ENCODE results near the gene HOXA3. TPM values are rescaled to one million over a fixed set of nuclear protein-coding genes. Genes with fewer than 3 reads are reported as not detected.

Gene HOXA3
- total and polyA plus RNA-seq, 2 of the 13 experiments (the other 11 are each of a cell fraction or from before 2014, with no cell fraction given) = 2.9 to 4.6 TPM

DNA sequence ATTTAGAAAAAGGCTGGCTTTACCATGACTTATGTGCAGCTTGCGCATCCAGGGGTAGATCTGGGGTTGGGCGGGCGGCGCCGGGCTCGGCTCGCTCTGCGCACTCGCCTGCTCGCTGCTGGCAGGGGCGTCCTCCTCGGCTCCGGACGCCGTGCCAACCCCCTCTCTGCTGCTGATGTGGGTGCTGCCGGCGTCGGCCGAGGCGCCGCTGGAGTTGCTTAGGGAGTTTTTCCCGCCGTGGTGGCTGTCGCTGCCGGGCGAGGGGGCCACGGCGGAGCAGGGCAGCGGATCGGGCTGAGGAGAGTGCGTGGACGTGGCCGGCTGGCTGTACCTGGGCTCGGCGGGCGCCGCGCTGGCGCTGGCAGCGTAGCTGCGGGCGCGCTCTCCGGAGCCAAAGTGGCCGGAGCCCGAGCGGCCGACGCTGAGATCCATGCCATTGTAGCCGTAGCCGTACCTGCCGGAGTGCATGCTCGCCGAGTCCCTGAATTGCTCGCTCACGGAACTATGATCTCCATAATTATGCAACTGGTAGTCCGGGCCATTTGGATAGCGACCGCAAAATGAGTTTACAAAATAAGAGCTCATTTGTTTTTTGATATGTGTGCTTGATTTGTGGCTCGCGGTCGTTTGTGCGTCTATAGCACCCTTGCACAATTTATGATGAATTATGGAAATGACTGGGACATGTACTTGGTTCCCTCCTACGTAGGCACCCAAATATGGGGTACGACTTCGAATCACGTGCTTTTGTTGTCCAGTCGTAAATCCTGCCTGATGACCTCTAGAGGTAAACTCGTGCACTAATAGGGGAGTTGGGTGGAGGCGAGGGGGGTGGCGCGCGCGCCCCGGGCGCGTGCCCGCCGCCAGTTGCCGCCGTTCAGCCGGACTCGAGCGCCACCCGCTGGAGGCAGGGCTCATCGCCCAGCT, 9.1 kb downstream of the HOXA3 start, which contains the start of gene HOXA5 (continued):
- TF ChIP-seq POLR2G (IDR thresholded peaks at IDR 0.05; ENCODE audit: low read depth, low read length) = peak; percentile 55; the same call in 1 of the 2 replicates
- TF ChIP-seq SPEN (CRISPR knock-in tag; IDR thresholded peaks at IDR 0.05; ENCODE audit: low read depth) = no peak
- peak; percentile 26; the same call in 1 of the 2 replicates for TF ChIP-seq ZNF788 (CRISPR knock-in tag; IDR thresholded peaks at IDR 0.05; ENCODE audit: borderline replicate concordance)
- peak; percentile 58 for TF ChIP-seq SAP130 (CRISPR knock-in tag; IDR thresholded peaks at IDR 0.05; ENCODE audit: low read depth)
- peak; percentile 42 for TF ChIP-seq YY1 (IDR thresholded peaks at IDR 0.05; ENCODE audit: insufficient read depth, insufficient replicate concordance, low read depth, low read length)
- peak; percentile 19; the same call in 1 of the 2 replicates for TF ChIP-seq ZFY (CRISPR knock-in tag; IDR thresholded peaks at IDR 0.05)
- peak; percentile 27 to 28; a peak in 1 of 4 replicates for TF ChIP-seq POLR2A (IDR thresholded peaks at IDR 0.05; ENCODE audit: insufficient read depth in 1 of 2, low read depth in 2 of 2, low read length in 2 of 2)
- TF ChIP-seq NR2C2 (CRISPR knock-in tag; IDR thresholded peaks at IDR 0.05; ENCODE audit: borderline replicate concordance) = peak; percentile 60; the same call in 1 of the 2 replicates
- TF ChIP-seq CEBPG (CRISPR knock-in tag; IDR thresholded peaks at IDR 0.05) = peak; percentile 33
- TF ChIP-seq, protein P1, sequence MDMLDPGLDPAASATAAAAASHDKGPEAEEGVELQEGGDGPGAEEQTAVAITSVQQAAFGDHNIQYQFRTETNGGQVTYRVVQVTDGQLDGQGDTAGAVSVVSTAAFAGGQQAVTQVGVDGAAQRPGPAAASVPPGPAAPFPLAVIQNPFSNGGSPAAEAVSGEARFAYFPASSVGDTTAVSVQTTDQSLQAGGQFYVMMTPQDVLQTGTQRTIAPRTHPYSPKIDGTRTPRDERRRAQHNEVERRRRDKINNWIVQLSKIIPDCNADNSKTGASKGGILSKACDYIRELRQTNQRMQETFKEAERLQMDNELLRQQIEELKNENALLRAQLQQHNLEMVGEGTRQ (IDR thresholded peaks at IDR 0.05; ENCODE audit: low read depth, low read length) = peak; percentile 60
- TF ChIP-seq, protein P1 (CRISPR knock-in tag; IDR thresholded peaks at IDR 0.05; ENCODE audit: borderline replicate concordance) = peak; percentile 87
- no peak for TF ChIP-seq SALL2 (CRISPR knock-in tag; IDR thresholded peaks at IDR 0.05)
- TF ChIP-seq BHLHE40 (IDR thresholded peaks at IDR 0.05; ENCODE audit: low read length) = peak; percentile 77
- TF ChIP-seq PPARG (CRISPR knock-in tag; conservative IDR thresholded peaks at IDR 0.05) = no peak
- no peak for TF ChIP-seq HNF4G (IDR thresholded peaks at IDR 0.05; ENCODE audit: borderline replicate concordance, low read depth, low read length)
- TF ChIP-seq HNF4G (CRISPR knock-in tag; IDR thresholded peaks at IDR 0.05; ENCODE audit: borderline replicate concordance, low read depth) = no peak
- TF ChIP-seq RARG (CRISPR knock-in tag; IDR thresholded peaks at IDR 0.05; ENCODE audit: low read depth) = no peak
- TF ChIP-seq ZNF547 (CRISPR knock-in tag; IDR thresholded peaks at IDR 0.05) = 0 out of 2 replicates have a peak, but pooled peaks have one; percentile 14
- TF ChIP-seq NFYB (CRISPR knock-in tag; IDR thresholded peaks at IDR 0.05) = peak; percentile 39; the same call in 1 of the 2 replicates
- peak; percentile 54; the same call in 1 of the 2 replicates for TF ChIP-seq NFYC (CRISPR knock-in tag; IDR thresholded peaks at IDR 0.05)
- TF ChIP-seq MIXL1 (CRISPR knock-in tag; IDR thresholded peaks at IDR 0.05) = peak; percentile 17; the same call in 1 of the 2 replicates
- no peak for TF ChIP-seq SNAPC2 (CRISPR knock-in tag; IDR thresholded peaks at IDR 0.05)
- TF ChIP-seq, protein P2, sequence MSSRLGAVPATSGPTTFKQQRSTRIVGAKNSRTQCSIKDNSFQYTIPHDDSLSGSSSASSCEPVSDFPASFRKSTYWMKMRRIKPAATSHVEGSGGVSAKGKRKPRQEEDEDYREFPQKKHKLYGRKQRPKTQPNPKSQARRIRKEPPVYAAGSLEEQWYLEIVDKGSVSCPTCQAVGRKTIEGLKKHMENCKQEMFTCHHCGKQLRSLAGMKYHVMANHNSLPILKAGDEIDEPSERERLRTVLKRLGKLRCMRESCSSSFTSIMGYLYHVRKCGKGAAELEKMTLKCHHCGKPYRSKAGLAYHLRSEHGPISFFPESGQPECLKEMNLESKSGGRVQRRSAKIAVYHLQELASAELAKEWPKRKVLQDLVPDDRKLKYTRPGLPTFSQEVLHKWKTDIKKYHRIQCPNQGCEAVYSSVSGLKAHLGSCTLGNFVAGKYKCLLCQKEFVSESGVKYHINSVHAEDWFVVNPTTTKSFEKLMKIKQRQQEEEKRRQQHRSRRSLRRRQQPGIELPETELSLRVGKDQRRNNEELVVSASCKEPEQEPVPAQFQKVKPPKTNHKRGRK (CRISPR knock-in tag; IDR thresholded peaks at IDR 0.05) = no peak
- peak; percentile 42; the same call in 1 of the 2 replicates for TF ChIP-seq HOXA3 (CRISPR knock-in tag; IDR thresholded peaks at IDR 0.05)
- TF ChIP-seq, protein P3, sequence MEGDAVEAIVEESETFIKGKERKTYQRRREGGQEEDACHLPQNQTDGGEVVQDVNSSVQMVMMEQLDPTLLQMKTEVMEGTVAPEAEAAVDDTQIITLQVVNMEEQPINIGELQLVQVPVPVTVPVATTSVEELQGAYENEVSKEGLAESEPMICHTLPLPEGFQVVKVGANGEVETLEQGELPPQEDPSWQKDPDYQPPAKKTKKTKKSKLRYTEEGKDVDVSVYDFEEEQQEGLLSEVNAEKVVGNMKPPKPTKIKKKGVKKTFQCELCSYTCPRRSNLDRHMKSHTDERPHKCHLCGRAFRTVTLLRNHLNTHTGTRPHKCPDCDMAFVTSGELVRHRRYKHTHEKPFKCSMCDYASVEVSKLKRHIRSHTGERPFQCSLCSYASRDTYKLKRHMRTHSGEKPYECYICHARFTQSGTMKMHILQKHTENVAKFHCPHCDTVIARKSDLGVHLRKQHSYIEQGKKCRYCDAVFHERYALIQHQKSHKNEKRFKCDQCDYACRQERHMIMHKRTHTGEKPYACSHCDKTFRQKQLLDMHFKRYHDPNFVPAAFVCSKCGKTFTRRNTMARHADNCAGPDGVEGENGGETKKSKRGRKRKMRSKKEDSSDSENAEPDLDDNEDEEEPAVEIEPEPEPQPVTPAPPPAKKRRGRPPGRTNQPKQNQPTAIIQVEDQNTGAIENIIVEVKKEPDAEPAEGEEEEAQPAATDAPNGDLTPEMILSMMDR (CRISPR knock-in tag; IDR thresholded peaks at IDR 0.05) = peak; percentile 77
- no peak for TF ChIP-seq ARID2 (CRISPR knock-in tag; IDR thresholded peaks at IDR 0.05; ENCODE audit: borderline replicate concordance)

Measured in HepG2 (cell line).